Activated CD8-positive, alpha-beta memory T cell treated with anti-CD3 and anti-CD28 coated beads for 36 hours (primary cell): ENCODE measurements around the gene RAB4A. TPM values are rescaled to one million over a fixed set of nuclear protein-coding genes. Genes with fewer than 3 reads are reported as not detected.
"Not testable (repeated sequence)": the region's sequence is repeated elsewhere in the genome, so short reads cannot be mapped to it uniquely, and the experiment has no call there.

Experiments used
- CTCF ChIA-PET: fragments of 350-600 bp; sonication (Branson Sonifier 250); formaldehyde crosslinking; loops from one replicate; lab custom pipeline; 2021; ENCODE audit warnings: antibody characterized with exemption; lab: Charles Lee
- POLR2A ChIA-PET: fragments of 350-600 bp; sonication (Branson Sonifier 250); formaldehyde crosslinking; loops from one replicate; lab custom pipeline; 2021; ENCODE audit warnings: antibody characterized with exemption; lab: Charles Lee
- total RNA-seq, 2 experiments: library from RNA; stranded (reverse); gene quantifications; one replicate each; pipeline ENCODE4 v1.2.3, GENCODE V29; 2021

Gene RAB4A
- total RNA-seq, 2 experiments from 2014 or later = 27.5 to 32.5 TPM

GRCh38 chr1:229285440-229285839 is 14.5 kb downstream of the RAB4A start:
- POLR2A ChIA-PET = no interaction called here
- CTCF ChIA-PET = no interaction called here

- POLR2A ChIA-PET = no interaction called here
These were observed 15.3 kb downstream of the RAB4A start for GRCh38 chr1:229286099-229286766.

GRCh38 chr1:229287267-229287666 is 16.4 kb downstream of the RAB4A start:
- POLR2A ChIA-PET = interaction anchor here (0.6 kb wide), 1 partner anchor 521 kb away, joined by 3 read pairs; no protein-coding TSS in a partner anchor
- CTCF ChIA-PET = no interaction called here

More at GRCh38 chr1:229286099-229286766, 15.3 kb downstream of the RAB4A start:
- CTCF ChIA-PET = no interaction called here

DNA sequence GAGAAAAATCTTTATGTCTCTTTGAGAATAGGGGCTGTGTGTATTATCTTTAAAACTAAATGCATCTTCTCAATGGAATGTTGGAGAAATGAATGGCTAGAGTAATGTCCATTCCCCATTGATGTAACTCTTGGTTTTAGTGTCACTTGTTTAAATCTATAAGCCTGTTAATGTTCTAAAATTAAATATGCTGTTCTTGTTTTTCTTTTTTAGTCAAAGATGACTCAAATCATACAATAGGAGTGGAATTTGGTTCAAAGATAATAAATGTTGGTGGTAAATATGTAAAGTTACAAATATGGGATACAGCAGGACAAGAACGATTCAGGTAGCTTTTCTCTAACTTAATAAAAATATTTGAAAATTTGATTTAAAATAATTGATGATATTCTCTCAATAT is 17.6 kb downstream of the RAB4A start:
- POLR2A ChIA-PET = no interaction called here

DNA sequence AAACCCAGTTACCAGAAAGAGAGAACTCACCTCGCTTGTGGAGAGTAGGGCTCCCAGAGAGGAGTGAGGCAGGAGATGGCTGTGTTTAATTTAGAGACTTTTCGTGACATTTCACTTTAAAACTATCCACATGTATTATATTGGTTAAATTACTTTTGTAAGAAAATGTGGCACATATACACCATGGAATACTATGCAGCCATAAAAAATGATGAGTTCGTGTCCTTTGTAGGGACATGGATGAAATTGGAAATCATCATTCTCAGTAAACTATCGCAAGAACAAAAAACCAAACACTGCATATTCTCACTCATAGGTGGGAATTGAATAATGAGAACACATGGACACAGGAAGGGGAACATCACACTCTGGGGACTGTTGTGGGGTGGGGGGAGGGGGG is 20.8 kb downstream of the RAB4A start:
- CTCF ChIA-PET, POLR2A ChIA-PET: not testable (repeated sequence)

More for the DNA sequence above, 17.6 kb downstream of the RAB4A start:
- CTCF ChIA-PET = interaction anchor here (1.6 kb wide), 1 partner anchor 30 kb away, joined by 4 read pairs; no protein-coding TSS in a partner anchor

- ChIA-PET CTCF (no interaction called here), POLR2A (no interaction called here)
These were observed 22.8 kb downstream of the RAB4A start for GRCh38 chr1:229293528-229294204.

DNA sequence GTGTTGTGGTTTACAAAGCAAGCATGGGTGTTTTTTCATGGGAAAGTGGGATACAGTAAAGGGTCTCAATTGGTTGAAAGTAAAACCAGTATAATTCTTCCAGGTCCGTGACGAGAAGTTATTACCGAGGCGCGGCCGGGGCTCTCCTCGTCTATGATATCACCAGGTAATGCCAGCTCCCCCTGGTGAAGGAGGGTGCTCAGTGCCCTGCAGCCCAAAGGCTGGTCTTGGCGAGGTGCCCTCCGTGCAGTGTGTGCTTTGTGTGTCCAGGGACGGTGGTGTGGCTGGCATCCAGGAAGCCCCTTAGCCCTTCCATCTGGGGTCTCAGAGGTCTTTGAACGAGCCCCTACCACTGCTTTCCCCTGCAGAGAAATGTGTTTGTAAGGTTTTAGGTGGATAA is 24.8 kb downstream of the RAB4A start:
- ChIA-PET POLR2A (no interaction called here), CTCF (interaction anchor here (0.6 kb wide), 1 partner anchor 1598 kb away, joined by 3 read pairs; no protein-coding TSS in a partner anchor)

GRCh38 chr1:229296541-229296941 is 25.6 kb downstream of the RAB4A start:
- ChIA-PET POLR2A (no interaction called here), CTCF (no interaction called here)

DNA sequence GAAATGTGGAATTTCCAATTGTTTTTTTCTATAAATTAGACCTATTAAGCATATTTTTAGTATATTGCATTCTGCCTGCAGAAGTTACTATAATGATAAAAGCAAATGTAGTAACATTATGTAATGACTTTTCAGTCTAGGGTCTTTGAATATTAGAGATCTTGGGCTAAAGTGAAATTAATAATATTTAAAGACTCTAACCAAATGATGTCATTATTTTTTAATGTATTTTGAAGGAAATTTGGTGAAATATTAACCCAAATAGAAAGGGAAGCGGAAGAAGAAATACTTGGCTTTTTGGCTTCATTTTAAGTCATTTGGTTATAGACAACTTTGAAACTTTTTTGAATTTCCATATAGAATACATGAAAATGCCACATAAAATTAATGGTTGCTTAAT is 26.8 kb downstream of the RAB4A start:
- ChIA-PET POLR2A (no interaction called here), CTCF (no interaction called here)

DNA sequence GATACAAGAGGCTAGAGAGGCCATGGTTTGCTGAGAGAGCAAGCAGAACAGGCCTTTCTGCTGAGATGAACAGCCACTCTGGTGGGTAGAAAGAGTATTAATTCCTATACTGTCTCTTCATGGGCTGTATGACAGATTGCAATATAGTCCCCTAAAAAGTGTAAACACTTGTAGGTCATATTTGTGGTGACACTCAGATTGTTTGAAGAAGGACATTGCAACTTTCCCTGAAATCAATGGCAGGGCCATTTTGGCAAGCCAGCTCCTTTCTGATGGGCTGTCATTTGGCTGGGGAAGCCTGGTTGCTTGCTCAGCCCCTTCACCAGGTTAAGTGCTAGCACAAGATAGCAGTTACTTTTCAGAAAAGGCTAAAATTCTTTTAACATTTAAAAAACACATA is 27.5 kb downstream of the RAB4A start:
- CTCF ChIA-PET = no interaction called here
- POLR2A ChIA-PET = no interaction called here

GRCh38 chr1:229298887-229299503 is 28.1 kb downstream of the RAB4A start:
- POLR2A ChIA-PET = no interaction called here
- CTCF ChIA-PET = no interaction called here

- POLR2A ChIA-PET = no interaction called here
- CTCF ChIA-PET = no interaction called here
These were observed 29.3 kb downstream of the RAB4A start for GRCh38 chr1:229300099-229300757.

GRCh38 chr1:229302740-229303139 is 31.8 kb downstream of the RAB4A start:
- ChIA-PET CTCF (interaction anchor here (1.0 kb wide), 1 partner anchor 48 kb away, joined by 3 read pairs; no protein-coding TSS in a partner anchor), POLR2A (no interaction called here)

DNA sequence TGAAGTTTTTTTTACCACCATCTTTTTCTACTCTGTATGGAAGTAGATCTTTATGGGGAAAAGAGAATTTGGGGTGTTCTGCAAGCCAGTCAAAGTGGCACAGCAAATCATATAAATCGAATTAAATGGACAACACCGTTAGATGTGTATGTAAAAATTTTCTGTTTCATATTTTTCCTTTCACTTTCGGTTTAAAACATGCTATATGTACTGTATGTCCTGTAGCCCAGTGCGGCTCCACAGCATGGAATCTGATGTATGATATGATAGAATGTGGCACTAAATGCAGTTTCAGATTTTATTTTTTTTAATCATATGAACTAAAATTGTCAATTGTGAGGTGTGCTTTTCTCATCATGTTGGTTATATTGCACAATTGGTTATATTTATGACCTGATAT is 32.9 kb downstream of the RAB4A start:
- ChIA-PET POLR2A (no interaction called here), CTCF (no interaction called here)

DNA sequence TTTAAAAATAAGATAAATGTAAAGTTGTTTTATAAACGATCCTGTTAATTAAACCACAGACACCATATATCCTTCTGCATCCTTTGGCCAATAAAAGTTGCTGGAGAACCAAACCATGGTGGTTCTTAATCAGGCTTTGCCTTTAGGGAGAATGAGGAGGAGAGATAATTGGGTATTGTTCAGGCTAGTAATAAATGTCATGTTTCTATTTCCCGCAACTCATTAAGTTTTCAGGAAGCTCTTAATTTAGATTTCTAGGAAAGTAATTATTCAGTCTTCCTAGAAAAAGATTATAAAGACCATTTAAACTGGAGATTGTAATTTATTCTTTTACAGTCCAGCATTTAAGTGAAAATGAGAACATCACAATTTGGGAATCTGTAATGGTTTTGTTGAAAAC is 34.5 kb downstream of the RAB4A start:
- CTCF ChIA-PET = no interaction called here
- POLR2A ChIA-PET = no interaction called here

DNA sequence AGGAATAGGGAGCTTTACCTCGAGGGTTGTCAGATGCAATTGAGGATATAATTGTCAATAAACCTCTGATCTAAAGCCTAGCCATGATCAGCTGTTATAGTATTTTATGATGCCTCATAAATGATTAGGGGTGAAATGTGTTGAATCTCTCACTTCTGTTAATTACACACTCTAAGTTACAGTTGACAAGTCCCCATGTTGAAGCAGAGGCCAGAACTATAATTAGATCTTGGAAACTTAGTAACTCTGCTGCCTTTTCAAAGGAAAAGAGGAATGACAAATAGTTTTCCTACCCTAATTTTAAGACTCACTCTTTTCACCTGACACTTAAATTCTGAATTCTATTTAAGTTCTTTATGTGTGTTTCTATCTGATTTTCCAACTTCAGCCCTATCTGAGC is 38.2 kb downstream of the RAB4A start:
- POLR2A ChIA-PET = no interaction called here
- CTCF ChIA-PET = no interaction called here

DNA sequence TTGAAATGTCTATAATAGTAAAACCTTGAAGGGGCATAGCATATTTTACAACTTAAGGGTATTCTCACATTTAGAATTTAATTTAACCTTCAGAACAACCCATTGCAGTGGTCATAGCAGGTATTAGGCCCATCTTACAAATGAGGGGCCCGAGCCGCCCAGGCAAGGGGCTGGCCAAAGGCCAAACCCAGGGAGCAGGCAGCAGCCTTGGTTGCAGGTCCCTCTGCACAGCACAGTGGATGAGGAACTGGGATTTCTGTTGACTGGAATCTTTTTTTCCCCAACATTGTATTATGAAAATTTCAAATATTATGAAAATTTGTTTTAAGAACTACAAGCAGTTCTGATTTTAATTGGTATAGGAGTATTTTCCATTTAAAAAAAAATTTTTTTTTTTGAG is 38.8 kb downstream of the RAB4A start:
- POLR2A ChIA-PET = no interaction called here

DNA sequence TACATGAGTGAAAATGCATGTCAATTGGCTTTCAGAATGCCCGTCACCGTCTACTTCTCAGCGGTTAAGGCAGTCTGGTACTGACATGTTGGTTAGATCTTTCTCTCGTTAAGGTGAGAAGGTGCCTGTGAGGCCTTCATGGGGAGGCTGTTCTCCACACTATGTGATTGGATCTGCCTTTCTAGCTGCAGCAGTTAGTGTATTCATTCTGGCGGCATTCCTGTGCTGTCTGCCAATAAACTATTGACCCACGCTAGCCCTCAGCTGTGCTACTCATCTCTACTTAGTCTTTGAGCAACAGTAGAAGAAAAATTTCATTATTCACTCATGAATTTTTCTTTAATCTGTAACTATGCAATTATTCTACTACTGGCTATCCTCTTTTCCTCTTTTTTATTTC is 39.9 kb downstream of the RAB4A start:
- ChIA-PET POLR2A (no interaction called here), CTCF (no interaction called here)

More for the DNA sequence above, 38.8 kb downstream of the RAB4A start:
- CTCF ChIA-PET = no interaction called here

DNA sequence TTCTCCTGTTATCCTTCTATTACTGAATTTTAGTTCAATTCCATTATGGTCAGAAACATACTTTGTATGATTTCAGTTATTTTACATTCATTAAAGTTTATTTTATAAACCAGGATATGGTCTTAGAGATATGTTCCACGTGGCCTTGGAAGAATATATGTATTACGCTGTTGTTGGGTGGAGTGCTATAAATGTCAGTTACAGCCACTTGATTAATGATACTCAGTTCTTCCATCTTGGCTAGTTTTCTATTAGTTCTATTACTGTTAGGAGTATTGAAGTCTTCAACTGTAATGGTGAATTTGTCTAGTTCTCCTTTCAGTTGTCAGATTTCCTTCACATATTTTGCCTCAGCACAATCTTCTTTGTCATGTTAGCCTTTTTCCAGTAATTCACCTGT is 45.3 kb downstream of the RAB4A start:
- ChIA-PET POLR2A (no interaction called here), CTCF (no interaction called here)

- ChIA-PET POLR2A (no interaction called here), CTCF (no interaction called here)
These were observed 47.1 kb downstream of the RAB4A start for GRCh38 chr1:229318056-229318455.
